K562 (cell line): ENCODE data around the gene MRPL32. TPM values are rescaled to one million over a fixed set of nuclear protein-coding genes. Genes with fewer than 3 reads are reported as not detected.

ENCODE experiments used
- BCOR ChIP-seq: fragments of 450-650 bp; IDR thresholded peaks from 2 replicates; pipeline ENCODE4 v1.6.1; 2016
- BDP1 ChIP-seq: IDR thresholded peaks from 3 replicates; pipeline ENCODE4 v1.6.1; 2011; ENCODE audit not compliant: insufficient read length, insufficient read depth
- CC2D1A ChIP-seq: fragments of 450-650 bp; IDR thresholded peaks from 2 replicates; pipeline ENCODE4 v1.6.1; 2017; ENCODE audit warnings: mild to moderate bottlenecking
- CSDE1 ChIP-seq, 2 experiments: fragments of 450-650 bp; IDR thresholded peaks; 2 replicates each; pipeline ENCODE4 v1.6.1; 2016; ENCODE audit warnings: mild to moderate bottlenecking in 1 of 2
- FOXP1 ChIP-seq: sonication (generic); formaldehyde crosslinking; IDR thresholded peaks from 2 replicates; pipeline ENCODE4 v1.8.0; 2022; ENCODE audit warnings: mild to moderate bottlenecking, missing genetic modification reagents
- GMEB1 ChIP-seq: fragments of 250-450 bp; sonication (Bioruptor Pico); IDR thresholded peaks from 2 replicates; pipeline ENCODE4 v1.4.0; 2020; ENCODE audit warnings: mild to moderate bottlenecking
- GTF2E2 ChIP-seq: fragments of 200-800 bp; sonication (Bioruptor generic); IDR thresholded peaks from 2 replicates; pipeline ENCODE4 v1.6.1; 2016; ENCODE audit warnings: missing genetic modification characterization, missing compliant biosample characterization
- GTF2F1 ChIP-seq: IDR thresholded peaks from 2 replicates; pipeline ENCODE4 v1.6.1; 2011; ENCODE audit warnings: low read depth, low read length, improper control_type of control experiment
- HDAC3 ChIP-seq: fragments of 450-650 bp; IDR thresholded peaks from 2 replicates; pipeline ENCODE4 v1.6.1; 2018; ENCODE audit warnings: borderline replicate concordance, mild to moderate bottlenecking, moderate library complexity; ENCODE audit not compliant: partially characterized antibody
- HEY1 ChIP-seq: fragments of 250-450 bp; sonication (Bioruptor Pico); IDR thresholded peaks from 2 replicates; pipeline ENCODE4 v1.5.0; 2020; ENCODE audit warnings: mild to moderate bottlenecking, moderate library complexity, borderline replicate concordance
- HLTF ChIP-seq: fragments of 450-650 bp; IDR thresholded peaks from 2 replicates; pipeline ENCODE4 v1.6.1; 2016
- HMBOX1 ChIP-seq: sonication (generic); IDR thresholded peaks from 2 replicates; pipeline ENCODE4 v1.6.1; 2016
- KDM2B ChIP-seq: fragments of 250-450 bp; sonication (Bioruptor Pico); IDR thresholded peaks from 2 replicates; pipeline ENCODE4 v1.8.0; 2021; ENCODE audit warnings: mild to moderate bottlenecking, moderate library complexity
- NCOA6 ChIP-seq: fragments of 450-650 bp; IDR thresholded peaks from 2 replicates; pipeline ENCODE4 v1.6.1; 2017; ENCODE audit warnings: mild to moderate bottlenecking
- NEUROD1 ChIP-seq: fragments of 150-350 bp; IDR thresholded peaks from 2 replicates; pipeline ENCODE4 v1.6.1; 2014; ENCODE audit warnings: borderline replicate concordance, low read length, low read depth; ENCODE audit not compliant: partially characterized antibody
- NRF1 ChIP-seq, 2 experiments: fragments of 450-650 bp; IDR thresholded peaks in 1 of 2; conservative IDR thresholded peaks in 1 of 2; 2 replicates each; pipeline ENCODE4 v1.6.1; 2014; ENCODE audit warnings: mild to moderate bottlenecking in 2 of 2
- PML ChIP-seq: IDR thresholded peaks from 2 replicates; pipeline ENCODE4 v1.6.1; 2012; ENCODE audit warnings: low read length, inconsistent platforms
- POLR2AphosphoS2 ChIP-seq: IDR thresholded peaks from 2 replicates; pipeline ENCODE4 v1.6.1; 2012; ENCODE audit warnings: low read length, improper control_type of control experiment
- RBM25 ChIP-seq: fragments of 200-400 bp; formaldehyde crosslinking; IDR thresholded peaks from 2 replicates; pipeline ENCODE4 v1.6.1; 2018; ENCODE audit warnings: low read length, low read depth, moderate library complexity; ENCODE audit not compliant: severe bottlenecking
- RBM39 ChIP-seq: fragments of 200-400 bp; formaldehyde crosslinking; optimal IDR thresholded peaks from 2 replicates; pipeline ENCODE3; 2018; ENCODE audit warnings: low read depth, low read length
- RFX5 ChIP-seq: IDR thresholded peaks from 2 replicates; pipeline ENCODE4 v1.6.1; 2011; ENCODE audit warnings: low read depth, mild to moderate bottlenecking, improper control_type of control experiment, low read length
- RFX7 ChIP-seq: fragments of 250-450 bp; sonication (Bioruptor Pico); IDR thresholded peaks from 2 replicates; pipeline ENCODE4 v1.5.1; 2021; ENCODE audit warnings: mild to moderate bottlenecking
- SIX5 ChIP-seq, 2 experiments: IDR thresholded peaks; 2 replicates each; pipeline ENCODE4 v1.6.1; 2011; ENCODE audit warnings: low read length in 2 of 2, borderline replicate concordance in 1 of 2, low read depth in 1 of 2, mild to moderate bottlenecking in 1 of 2, moderate library complexity in 1 of 2; ENCODE audit not compliant: insufficient read depth in 1 of 2
- SRSF9 ChIP-seq: fragments of 200-400 bp; formaldehyde crosslinking; IDR thresholded peaks from 2 replicates; pipeline ENCODE4 v1.6.1; 2017; ENCODE audit warnings: low read depth, low read length, borderline replicate concordance
- TCF7L2 ChIP-seq: fragments of 150-350 bp; IDR thresholded peaks from 2 replicates; pipeline ENCODE4 v1.6.1; 2016; ENCODE audit warnings: low read depth, mild to moderate bottlenecking, low read length, moderate library complexity
- THRAP3 ChIP-seq: fragments of 450-650 bp; IDR thresholded peaks from 2 replicates; pipeline ENCODE4 v1.6.1; 2016; ENCODE audit warnings: mild to moderate bottlenecking, inconsistent platforms, borderline replicate concordance
- TSC22D4 ChIP-seq: fragments of 450-650 bp; IDR thresholded peaks from 2 replicates; pipeline ENCODE4 v1.6.1; 2016; ENCODE audit warnings: missing genetic modification characterization, missing biosample characterization, control low read depth
- ZNF644 ChIP-seq: fragments of 200-800 bp; sonication (Bioruptor generic); IDR thresholded peaks from 2 replicates; pipeline ENCODE4 v1.6.1; 2016; ENCODE audit warnings: low read depth, missing genetic modification characterization, missing compliant biosample characterization
- ZNF79 ChIP-seq: fragments of 250-450 bp; sonication (Bioruptor Pico); IDR thresholded peaks from 2 replicates; pipeline ENCODE4 v1.4.0; 2020; ENCODE audit warnings: low read depth, mild to moderate bottlenecking, moderate library complexity
- polyA plus RNA-seq, 8 experiments: library from polyadenylated mRNA; depleted of rRNA in 4 of 8; stranded (reverse) in 5 of 8; unstranded in 3 of 8; fragments of >200 nt; fragmentation: Nextera tagmentation in 2 of 8; fragmentation: Illumina TruSeq in 1 of 8; extraction: Ambion mirVana in 2 of 8; extraction: Trizol in 1 of 8; gene quantifications; 2 replicates each; pipeline versions ENCODE4 v1.2.1 to v1.2.3, GENCODE V29; 2011 to 2014; ENCODE audit warnings: inconsistent platforms in 1 of 8, missing spikeins in 1 of 8
- total RNA-seq, 7 experiments: library from RNA; depleted of rRNA in 6 of 7; stranded (reverse); fragments of >200 nt in 6 of 7; fragmentation: Illumina TruSeq in 2 of 7; extraction: Trizol in 2 of 7; gene quantifications; 2 replicates each; pipeline versions ENCODE4 v1.2.1 to v1.2.3, GENCODE V29; 2011 to 2021; ENCODE audit warnings: low replicate concordance in 1 of 7

MRPL32 gene
- total and polyA plus RNA-seq, 9 of the 15 experiments (the other 6 are each of a cell fraction or from before 2014, with no cell fraction given) = 75.5 to 351 (median 138) TPM

GRCh38 chr7:42931834-42932651 lies at the start of gene MRPL32, which contains the start of gene PSMA2 (continued):
- TF ChIP-seq GTF2F1 (peak; percentile 74; the same call in 1 of the 2 replicates), RFX7 (no peak), CSDE1 (IDR thresholded peaks at IDR 0.05) (no peak), RBM25 (peak; percentile 26), FOXP1 (CRISPR knock-in tag) (peak; percentile 70; the same call in 1 of the 2 replicates), CC2D1A (no peak), HDAC3 (no peak), RFX5 (no peak), GTF2E2 (peak; percentile 72; the same call in 1 of the 2 replicates), BCOR (0 out of 2 replicates have a peak, but pooled peaks have one; percentile 50), RBM39 (peak; percentile 29), THRAP3 (no peak), ZNF79 (CRISPR knock-in tag) (no peak), HMBOX1 (no peak), PML (peak; percentile 65), POLR2AphosphoS2 (no peak), NRF1 (conservative IDR thresholded peaks at IDR 0.05 in 1 of 2, IDR thresholded peaks at IDR 0.05 in 1 of 2) (peak; percentile 99), SRSF9 (no peak), TSC22D4 (tag) (no peak), TCF7L2 (no peak), HEY1 (CRISPR knock-in tag) (no peak), KDM2B (CRISPR knock-in tag) (no peak), NEUROD1 (peak; percentile 11), ZNF644 (tag) (no peak), BDP1 (no peak), GMEB1 (no peak), SIX5 (IDR thresholded peaks at IDR 0.05; ENCODE audit: borderline replicate concordance in 1 of 2, insufficient read depth in 1 of 2, low read depth in 1 of 2, low read length in 2 of 2) (peak; percentile 81 to 83), NCOA6 (no peak), HLTF (no peak)
